ENCODE data around the gene ERP29.

DNA sequence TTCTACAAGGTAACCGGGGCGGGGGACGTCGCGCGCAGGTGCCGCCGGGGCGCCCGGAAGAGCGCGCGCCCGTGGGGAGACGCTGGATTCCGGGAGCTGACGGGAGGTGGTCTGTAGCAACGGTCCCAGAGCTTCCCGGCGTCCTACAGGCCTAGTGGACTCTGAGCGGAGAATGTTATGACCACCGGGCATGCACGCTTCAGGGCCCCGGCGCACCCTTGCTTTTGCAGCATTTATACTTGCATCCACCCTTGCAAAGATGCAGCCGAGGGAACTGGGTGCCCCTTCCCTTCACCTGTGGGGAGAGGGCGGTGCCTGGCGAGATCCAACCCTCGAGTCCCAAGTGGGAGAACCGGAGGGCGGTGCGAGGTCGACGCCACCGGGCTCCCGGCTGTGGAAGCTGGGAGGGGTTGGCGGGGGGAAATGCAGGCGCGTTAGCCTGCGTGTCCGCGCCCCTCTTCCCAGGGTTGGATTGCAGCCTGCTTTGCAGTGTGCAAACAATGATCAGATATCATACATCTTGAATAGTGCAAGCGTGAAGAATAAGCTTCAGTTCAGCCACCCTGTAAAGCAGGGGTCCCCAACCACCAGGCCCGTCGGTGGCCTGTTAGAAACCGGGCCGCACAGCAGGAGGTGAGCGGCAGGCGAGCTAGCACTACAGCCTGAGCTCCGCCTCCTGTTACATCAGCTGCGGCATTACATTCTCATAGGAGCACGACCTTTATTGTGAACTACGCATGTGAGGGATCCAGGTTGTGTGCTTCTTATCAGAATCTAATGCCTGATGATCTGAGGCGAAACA lies 576 bp downstream of the ERP29 start:
- TF ChIP-seq CTCF (IDR thresholded peaks at IDR 0.05; ENCODE audit: poor library complexity, severe bottlenecking): peak; percentile 34
- peak; percentile 67 for TF ChIP-seq TAF1 (IDR thresholded peaks at IDR 0.05; ENCODE audit: low read depth)
- no peak for TF ChIP-seq EZH2 (IDR thresholded peaks at IDR 0.05; ENCODE audit: borderline replicate concordance, insufficient read depth, low read length, poor library complexity, severe bottlenecking)

Data from neural cell (in vitro differentiated cells).